ENCODE measurements around the gene MRPL3. TPM values are rescaled to one million over a fixed set of nuclear protein-coding genes. Genes with fewer than 3 reads are reported as not detected.
"Not testable (repeated sequence)": the region's sequence is repeated elsewhere in the genome, so short reads cannot be mapped to it uniquely, and the experiment has no call there.

Gene MRPL3
- total RNA-seq, 1 donor from 2014 or later = 58.8 TPM

- no peak for DNase-seq
- intact Hi-C loops (cut with micrococcal nuclease) = no loop called here
- no peak for ATAC-seq
Measured at GRCh38 chr3:131505421-131505820, 2.6 kb upstream of the MRPL3 start.

GRCh38 chr3:131503320-131503635 lies 507 bp upstream of the MRPL3 start:
- no peak for DNase-seq
- peak; percentile 16 for ATAC-seq
- intact Hi-C loops (cut with micrococcal nuclease) = no loop called here

GRCh38 chr3:131501949-131502348 lies 822 bp downstream of the MRPL3 start:
- ATAC-seq = no peak
- intact Hi-C loops (cut with micrococcal nuclease) = no loop called here
- DNase-seq = no peak

GRCh38 chr3:131494706-131495105 lies 8.1 kb downstream of the MRPL3 start:
- DNase-seq (no peak), ATAC-seq (no peak)
- intact Hi-C loops (cut with micrococcal nuclease) = no loop called here

- DNase-seq (no peak), ATAC-seq (no peak)
- intact Hi-C loops (cut with micrococcal nuclease) = no loop called here
Measured at GRCh38 chr3:131491775-131492174, 11.0 kb downstream of the MRPL3 start.

- ATAC-seq (no peak), DNase-seq (no peak)
- intact Hi-C loops (cut with micrococcal nuclease) = no loop called here
Measured at GRCh38 chr3:131491084-131491483, 11.7 kb downstream of the MRPL3 start.

- ATAC-seq; DNase-seq; intact Hi-C loops (cut with micrococcal nuclease): not testable (repeated sequence)
Measured at GRCh38 chr3:131486545-131486944, 16.2 kb downstream of the MRPL3 start.

GRCh38 chr3:131485119-131485518 lies 17.7 kb downstream of the MRPL3 start:
- intact Hi-C loops (cut with micrococcal nuclease) = no loop called here
- ATAC-seq (no peak), DNase-seq (no peak)

GRCh38 chr3:131484496-131485111 lies 18.2 kb downstream of the MRPL3 start:
- no peak for ATAC-seq
- DNase-seq = no peak
- intact Hi-C loops (cut with micrococcal nuclease) = no loop called here

- intact Hi-C loops (cut with micrococcal nuclease) = no loop called here
- ATAC-seq (no peak), DNase-seq (no peak)
Measured at GRCh38 chr3:131480116-131480515, 22.7 kb downstream of the MRPL3 start.

- DNase-seq (no peak), ATAC-seq (no peak)
- intact Hi-C loops (cut with micrococcal nuclease) = no loop called here
Measured at GRCh38 chr3:131477813-131478212, 25.0 kb downstream of the MRPL3 start.

GRCh38 chr3:131474115-131474514 lies 28.7 kb downstream of the MRPL3 start:
- DNase-seq (no peak), ATAC-seq (no peak)
- intact Hi-C loops (cut with micrococcal nuclease) = no loop called here

GRCh38 chr3:131470377-131470776 lies 32.4 kb downstream of the MRPL3 start:
- ATAC-seq (no peak), DNase-seq (no peak)
- intact Hi-C loops (cut with micrococcal nuclease) = no loop called here

- intact Hi-C loops (cut with micrococcal nuclease) = no loop called here
- DNase-seq (no peak), ATAC-seq (peak; percentile 60)
Measured at GRCh38 chr3:131458653-131459052, 44.1 kb downstream of the MRPL3 start.

GRCh38 chr3:131457220-131457619 lies 45.6 kb downstream of the MRPL3 start:
- ATAC-seq (peak; percentile 37), DNase-seq (no peak)
- intact Hi-C loops (cut with micrococcal nuclease) = no loop called here

GRCh38 chr3:131454501-131454900 lies 48.3 kb downstream of the MRPL3 start:
- no peak for DNase-seq
- intact Hi-C loops (cut with micrococcal nuclease) = no loop called here
- no peak for ATAC-seq

- DNase-seq (no peak), ATAC-seq (no peak)
- intact Hi-C loops (cut with micrococcal nuclease) = no loop called here
Measured at GRCh38 chr3:131453533-131453932, 49.2 kb downstream of the MRPL3 start.

GRCh38 chr3:131447349-131447748 lies 55.4 kb downstream of the MRPL3 start:
- no peak for DNase-seq
- no peak for ATAC-seq
- intact Hi-C loops (cut with micrococcal nuclease) = no loop called here

- intact Hi-C loops (cut with micrococcal nuclease) = no loop called here
- DNase-seq (no peak), ATAC-seq (no peak)
Measured at GRCh38 chr3:131444180-131444579, 58.6 kb downstream of the MRPL3 start.

- DNase-seq = no peak
- no peak for ATAC-seq
- intact Hi-C loops (cut with micrococcal nuclease) = no loop called here
Measured at GRCh38 chr3:131439084-131439483, 63.7 kb downstream of the MRPL3 start.

- intact Hi-C loops (cut with micrococcal nuclease) = no loop called here
- ATAC-seq (no peak), DNase-seq (no peak)
Measured at GRCh38 chr3:131435000-131435399, 67.8 kb downstream of the MRPL3 start.

GRCh38 chr3:131432441-131432840 lies 70.3 kb downstream of the MRPL3 start:
- ATAC-seq = no peak
- DNase-seq = no peak
- intact Hi-C loops (cut with micrococcal nuclease) = no loop called here
